ENCODE data around the gene C11orf91. TPM values are rescaled to one million over a fixed set of nuclear protein-coding genes. Genes with fewer than 3 reads are reported as not detected.

The C11orf91 gene
- polyA plus RNA-seq, 3 donors: 0.40 TPM; not detected in 2

DNA sequence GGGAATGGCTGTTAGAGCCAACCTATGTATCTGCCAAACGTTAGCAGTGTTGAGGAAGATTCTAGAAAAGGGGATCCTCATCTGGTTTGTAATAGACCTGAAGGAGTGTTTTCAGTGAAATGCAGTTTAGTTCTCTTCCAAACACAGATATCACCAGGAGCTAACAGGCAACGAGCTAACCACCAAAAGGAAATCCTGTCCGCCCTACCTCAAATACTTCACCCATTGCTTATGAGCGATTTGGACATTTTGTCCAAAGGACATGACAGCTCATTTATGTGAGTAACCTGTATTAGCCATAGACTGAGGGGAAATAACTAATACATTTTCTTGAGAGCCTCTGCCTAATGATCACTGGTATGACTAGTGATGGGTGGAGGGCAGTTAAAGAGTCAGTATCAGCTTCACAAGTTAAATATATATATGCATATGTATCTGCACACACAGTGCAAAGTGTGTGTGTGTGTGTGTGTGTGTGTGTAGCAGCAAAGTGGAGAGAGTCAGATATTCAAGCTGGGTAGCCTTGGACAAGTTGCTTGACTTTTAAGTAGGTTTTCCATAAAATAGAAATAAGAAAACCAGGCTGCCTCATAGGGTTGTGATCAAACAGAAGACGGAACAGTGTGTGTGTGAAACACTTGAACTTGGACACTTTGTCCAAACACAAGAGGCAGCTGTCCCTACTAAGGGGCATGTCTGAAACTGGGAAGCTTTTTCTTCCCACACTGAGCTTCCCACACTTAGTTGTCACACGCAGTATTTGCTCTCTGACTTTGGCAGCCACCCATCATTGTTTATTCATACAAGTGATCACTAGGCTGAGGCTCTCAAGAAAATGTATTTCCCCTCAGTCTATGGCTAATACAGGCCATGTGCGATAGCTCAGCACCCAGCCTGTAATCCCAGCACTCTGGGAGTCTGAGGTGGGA lies 940 bp upstream of the C11orf91 start:
- peak overlapping the region; percentile 30 for H3K27ac ChIP-seq (ENCODE audit: low read depth, low read length)
- 17 to 22% (median 17%) methylated on average over 7 of the region's 7 CpGs for WGBS, 3 donors

- no peak overlapping the region for H3K27ac ChIP-seq (ENCODE audit: low read depth, low read length)
- 25 to 57% (median 28%) methylated on average over 17 to 25 of the region's 25 CpGs for WGBS, 3 donors
Measured at GRCh38 chr11:33700063-33700501, 544 bp downstream of the C11orf91 start.

DNA sequence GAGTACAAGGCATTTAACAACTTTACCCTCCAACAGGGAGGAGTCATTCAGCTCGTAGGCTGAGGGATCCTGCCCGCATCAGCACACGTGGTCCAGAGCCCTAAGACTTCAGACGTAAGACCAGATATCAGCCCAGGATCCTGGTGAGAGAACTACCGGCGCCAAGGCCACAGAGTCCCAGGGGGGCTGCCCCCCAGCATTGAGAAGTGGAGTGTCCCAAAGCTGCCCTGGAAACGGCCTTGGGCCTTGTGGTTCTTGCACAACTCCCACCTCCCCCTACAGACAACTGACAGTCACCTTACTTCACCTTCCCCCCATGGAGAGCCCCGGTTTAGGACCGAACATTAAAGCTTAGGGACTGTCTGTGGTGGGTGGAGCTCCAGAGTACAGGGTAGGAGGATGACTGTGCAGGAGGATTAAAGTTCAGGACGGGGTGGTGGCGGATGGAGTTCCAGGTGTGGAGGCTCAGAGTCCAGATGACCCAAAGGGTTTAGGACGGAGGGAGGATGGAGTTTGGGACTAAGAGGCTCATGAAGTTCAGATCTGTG lies 1.0 kb downstream of the C11orf91 start:
- H3K27ac ChIP-seq (ENCODE audit: low read depth, low read length): no peak overlapping the region
- 50 to 71% (median 54%) methylated on average over 12 of the region's 12 CpGs for WGBS, 3 donors

- 60 to 91% (median 65%) methylated on average over 5 of the region's 5 CpGs for WGBS, 3 donors
- H3K27ac ChIP-seq (ENCODE audit: low read depth, low read length): no peak overlapping the region
Measured at GRCh38 chr11:33698921-33699320, 1.7 kb downstream of the C11orf91 start.

DNA sequence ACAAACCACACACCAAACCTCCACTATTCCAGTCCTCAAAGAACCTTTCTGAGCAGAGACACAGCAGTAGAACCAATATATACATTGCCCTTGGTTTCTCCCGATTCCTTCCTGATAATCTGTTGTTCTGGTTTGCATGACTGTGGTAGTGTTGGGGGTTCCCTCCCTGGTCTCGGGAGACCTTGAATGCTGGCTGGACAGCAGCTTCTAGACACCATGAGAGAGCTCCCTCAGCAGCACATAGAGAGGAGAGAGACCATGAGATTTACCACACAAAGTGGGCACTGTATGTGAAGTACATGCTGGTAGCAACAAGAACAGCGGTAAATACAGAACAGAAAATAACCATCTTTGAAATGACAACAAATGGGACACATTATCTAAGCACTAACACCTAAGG lies 2.6 kb downstream of the C11orf91 start:
- 69 to 83% (median 73%) methylated on average over 3 of the region's 3 CpGs for WGBS, 3 donors

DNA sequence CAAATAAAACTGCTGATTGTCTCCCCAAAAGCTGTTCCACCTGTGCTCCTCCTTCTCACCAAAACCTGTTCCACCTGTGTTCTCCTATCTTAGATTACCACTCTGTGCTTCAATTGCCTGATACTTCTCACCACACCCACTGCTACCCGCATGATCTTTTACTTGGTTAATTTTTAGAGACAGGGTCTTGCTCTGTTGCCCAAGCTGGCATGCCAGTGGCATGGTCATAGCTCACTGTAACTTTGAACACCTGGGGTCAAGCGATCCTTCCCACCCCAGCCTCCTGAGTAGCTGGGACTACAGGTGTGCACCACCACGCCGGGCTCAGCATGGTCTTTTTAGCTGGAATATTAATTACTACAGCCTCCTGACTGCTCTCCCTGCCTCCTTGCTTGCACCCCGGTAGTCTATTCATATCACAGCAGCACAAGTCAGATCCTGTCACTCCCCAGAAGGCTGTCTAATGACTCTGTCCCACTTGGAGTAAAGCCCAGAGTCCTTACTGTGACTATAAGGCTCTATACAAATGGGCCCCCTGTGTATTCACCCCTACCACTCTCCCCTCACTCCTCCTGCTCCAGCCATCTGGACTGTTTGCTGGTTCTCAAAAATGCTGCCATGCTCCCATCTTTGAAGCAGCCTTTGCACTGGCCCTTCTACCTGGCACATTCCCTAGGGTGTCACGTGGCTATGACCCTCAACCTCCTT lies 3.5 kb downstream of the C11orf91 start:
- WGBS, 3 donors: 69 to 83% (median 77%) methylated on average over 6 of the region's 6 CpGs

More for the DNA sequence above, 2.6 kb downstream of the C11orf91 start:
- no peak overlapping the region for H3K27ac ChIP-seq (ENCODE audit: low read depth, low read length)

DNA sequence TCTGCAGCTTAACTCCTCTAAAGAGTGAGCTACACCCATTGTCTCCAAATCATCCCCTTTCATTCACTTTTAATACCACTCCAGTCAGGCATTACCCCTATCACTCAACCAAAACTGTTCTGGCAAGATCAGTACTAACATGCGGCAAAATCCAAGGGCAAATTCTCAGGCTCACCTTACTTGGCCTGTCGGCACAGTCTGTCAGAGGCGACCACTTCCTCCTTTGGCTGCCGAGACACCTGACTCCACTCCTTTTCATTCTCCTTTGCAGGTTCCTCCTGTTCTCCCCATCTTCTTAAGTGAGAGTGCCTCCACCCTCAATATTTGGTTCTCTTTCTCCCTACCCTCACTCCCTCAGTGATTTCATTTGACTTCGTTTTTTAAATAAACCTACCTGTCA lies 4.2 kb downstream of the C11orf91 start:
- H3K27ac ChIP-seq (ENCODE audit: low read depth, low read length): no peak overlapping the region
- WGBS, 3 donors: 31 to 74% (median 58%) methylated on average over 5 of the region's 5 CpGs

More for the DNA sequence above, 3.5 kb downstream of the C11orf91 start:
- no peak overlapping the region for H3K27ac ChIP-seq (ENCODE audit: low read depth, low read length)

GRCh38 chr11:33695051-33695566 lies 5.5 kb downstream of the C11orf91 start:
- no peak overlapping the region for H3K27ac ChIP-seq (ENCODE audit: low read depth, low read length)
- 38 to 78% (median 66%) methylated on average over 4 of the region's 4 CpGs for WGBS, 3 donors

- H3K27ac ChIP-seq (ENCODE audit: low read depth, low read length): no peak overlapping the region
- 76 to 79% (median 77%) methylated on average over 4 of the region's 4 CpGs for WGBS, 3 donors
Measured at GRCh38 chr11:33694346-33695050, 6.1 kb downstream of the C11orf91 start.

GRCh38 chr11:33692541-33692940 lies 8.1 kb downstream of the C11orf91 start:
- 42 to 73% (median 52%) methylated on average over 5 of the region's 5 CpGs for WGBS, 3 donors
- no peak overlapping the region for H3K27ac ChIP-seq (ENCODE audit: low read depth, low read length)

DNA sequence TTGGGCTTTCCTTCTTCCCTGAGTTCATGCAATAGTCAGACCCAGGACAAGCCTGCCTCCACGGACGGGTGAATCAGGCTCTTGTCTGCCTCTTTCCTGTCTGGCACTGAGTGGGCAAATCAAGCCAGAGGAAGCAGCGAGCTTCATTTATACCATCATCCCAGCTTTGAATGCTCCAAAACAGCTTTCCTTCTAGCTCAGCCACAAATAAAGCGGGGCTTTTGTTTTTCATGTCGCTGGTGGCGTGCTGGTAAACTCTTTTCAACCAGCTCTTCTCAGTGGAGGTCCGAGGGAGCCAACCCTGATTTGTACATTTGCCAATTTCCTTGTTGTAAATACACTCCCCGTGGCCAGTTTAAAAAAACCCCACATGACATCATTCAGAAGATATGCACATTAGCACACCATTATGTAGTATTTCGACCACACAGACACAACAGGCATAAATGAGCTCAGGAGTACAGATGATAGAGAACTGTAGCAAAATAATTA lies 8.6 kb downstream of the C11orf91 start:
- WGBS, 3 donors: 25 to 48% (median 35%) methylated on average over 9 of the region's 9 CpGs
- H3K27ac ChIP-seq (ENCODE audit: low read depth, low read length): peak overlapping the region; percentile 44

GRCh38 chr11:33691066-33691864 lies 9.4 kb downstream of the C11orf91 start:
- WGBS, 3 donors: 44 to 66% (median 53%) methylated on average over 6 of the region's 6 CpGs
- H3K27ac ChIP-seq (ENCODE audit: low read depth, low read length): peak overlapping the region; percentile 92

- H3K27ac ChIP-seq (ENCODE audit: low read depth, low read length): peak overlapping the region; percentile 92
- 29 to 49% (median 37%) methylated on average over 8 of the region's 8 CpGs for WGBS, 3 donors
Measured at GRCh38 chr11:33690290-33691065, 10.1 kb downstream of the C11orf91 start.

GRCh38 chr11:33689501-33689900 lies 11.1 kb downstream of the C11orf91 start:
- whole genome bisulfite sequencing, 3 donors: 83 to 93% (median 92%) methylated on average over 8 of the region's 8 CpGs
- no peak overlapping the region for H3K27ac ChIP-seq (ENCODE audit: low read depth, low read length)

- H3K27ac ChIP-seq (ENCODE audit: low read depth, low read length): no peak overlapping the region
Measured at GRCh38 chr11:33689085-33689484, 11.5 kb downstream of the C11orf91 start.

GRCh38 chr11:33687733-33688479 lies 12.7 kb downstream of the C11orf91 start:
- WGBS, 3 donors: 51 to 61% (median 55%) methylated on average over 2 of the region's 2 CpGs
- no peak overlapping the region for H3K27ac ChIP-seq (ENCODE audit: low read depth, low read length)

More at GRCh38 chr11:33689085-33689484, 11.5 kb downstream of the C11orf91 start:
- WGBS, 3 donors: 72 to 88% (median 74%) methylated on average over 4 of the region's 4 CpGs
